Measurements from ENCODE around the gene SFSWAP.
"Not testable (repeated sequence)": the region's sequence is repeated elsewhere in the genome, so short reads cannot be mapped to it uniquely, and the experiment has no call there.

Gene SFSWAP

DNA sequence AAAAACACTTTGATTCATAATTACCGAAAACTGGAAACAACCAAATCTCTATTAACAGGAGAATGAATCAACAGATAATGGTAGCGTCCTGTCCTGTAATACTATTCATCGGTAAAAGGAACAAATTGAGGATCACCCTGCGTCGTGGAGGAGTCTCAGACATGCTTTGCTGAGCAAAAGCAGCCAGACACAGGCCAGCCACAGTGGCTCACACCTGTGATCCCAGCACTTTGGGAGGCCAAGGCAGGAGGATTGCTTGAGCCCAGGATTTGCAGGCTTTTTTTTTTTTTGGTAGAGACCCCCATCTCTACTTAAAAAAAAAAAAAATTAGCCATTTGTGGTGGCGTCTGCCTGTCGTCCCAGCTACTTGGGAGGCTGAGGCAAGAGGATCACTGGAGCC is 83.2 kb downstream of the SFSWAP start:
- no peak for DNase-seq

DNA sequence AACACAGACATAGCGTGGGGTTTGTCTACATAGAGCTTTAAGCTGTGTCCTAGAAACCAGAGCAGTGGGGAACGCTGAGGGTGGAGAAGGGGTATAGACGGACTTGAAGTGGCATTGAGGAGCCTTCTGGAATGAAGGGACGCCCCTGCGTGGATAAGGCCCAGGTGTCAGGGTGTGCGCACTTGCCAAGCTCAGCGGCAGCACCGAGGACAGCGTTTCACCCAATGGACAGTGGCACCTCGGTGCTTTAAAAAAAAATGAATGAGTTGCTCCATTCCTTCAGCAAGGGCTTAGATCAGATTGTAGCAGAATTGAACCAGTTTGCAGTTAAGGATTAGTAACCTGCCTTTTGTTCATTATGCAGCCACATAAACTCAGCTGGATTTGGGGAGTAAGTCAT is 83.7 kb downstream of the SFSWAP start:
- DNase-seq: no peak

GRCh38 chr12:131795064-131795463 is 84.2 kb downstream of the SFSWAP start:
- DNase-seq: no peak

- DNase-seq: no peak
Observed at GRCh38 chr12:131795690-131796410, 85.0 kb downstream of the SFSWAP start.

DNA sequence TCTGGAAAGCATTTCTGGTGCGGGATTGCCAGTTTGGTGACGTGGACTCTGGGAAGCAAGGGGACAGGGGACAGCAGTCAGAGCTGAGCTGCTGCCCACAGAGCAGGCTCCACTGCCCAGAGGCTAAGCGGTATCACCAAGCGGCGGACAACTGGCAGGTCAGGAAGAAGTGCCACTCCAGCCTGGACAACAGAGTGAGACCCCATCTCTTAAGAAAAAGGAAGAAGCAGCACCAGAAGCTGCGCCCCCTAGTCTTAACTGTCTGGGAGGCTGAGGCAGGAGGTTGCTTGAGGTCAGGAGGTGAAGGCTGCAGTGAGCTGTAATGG is 85.5 kb downstream of the SFSWAP start:
- DNase-seq: no peak

DNA sequence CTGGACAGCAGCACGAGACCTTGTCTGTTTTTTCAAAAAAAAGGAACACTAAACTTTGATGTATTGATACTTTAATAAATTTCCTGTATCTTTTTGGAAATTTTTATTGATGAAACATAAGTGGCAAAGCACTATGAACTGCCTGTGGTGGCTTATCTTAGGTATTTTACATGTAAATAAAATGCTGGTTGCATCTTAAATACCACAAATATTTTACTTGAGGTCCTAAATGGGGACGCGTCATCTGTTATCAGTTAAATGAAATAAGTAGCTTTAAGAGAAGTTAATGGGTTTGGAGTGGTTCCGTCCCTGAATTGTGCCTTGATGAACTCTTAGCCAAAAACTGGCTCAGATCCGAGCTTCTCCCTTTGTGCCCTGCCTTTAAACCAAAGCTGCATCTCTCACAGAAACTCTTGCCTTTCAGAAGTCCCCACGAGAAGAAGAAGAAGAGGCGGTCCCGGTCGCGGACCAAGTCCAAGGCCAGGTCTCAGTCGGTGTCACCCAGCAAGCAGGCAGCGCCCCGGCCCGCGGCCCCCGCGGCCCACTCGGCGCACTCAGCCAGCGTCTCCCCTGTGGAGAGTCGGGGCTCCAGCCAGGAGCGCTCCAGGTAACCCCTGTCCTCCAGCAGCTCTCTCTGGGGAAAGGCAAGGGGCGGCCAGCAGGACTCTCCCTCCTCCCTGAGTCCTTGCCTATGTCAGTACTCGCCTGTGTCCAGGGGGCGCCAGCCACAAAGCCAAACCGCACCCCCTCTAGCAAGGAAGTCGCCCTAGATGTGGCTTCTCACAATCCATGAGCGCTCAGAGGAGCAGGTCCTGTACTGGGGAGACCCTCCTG is 86.1 kb downstream of the SFSWAP start:
- no peak for DNase-seq

DNA sequence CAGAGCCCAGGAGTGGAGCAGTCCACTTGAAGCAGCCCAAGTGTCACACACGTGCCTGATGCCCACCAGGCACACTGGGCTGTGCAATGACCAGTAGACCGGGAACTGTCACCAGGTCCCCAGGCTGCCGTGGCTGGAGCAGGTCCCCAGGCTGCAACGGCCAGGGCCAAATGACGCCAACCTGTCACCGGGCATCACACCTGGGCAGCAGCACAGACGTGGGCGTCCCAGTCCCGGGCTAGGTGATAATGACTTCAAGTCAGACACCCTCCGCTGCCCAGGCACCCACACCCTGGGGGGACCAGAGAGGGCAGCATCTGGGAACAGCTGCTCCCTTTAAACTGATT is 86.7 kb downstream of the SFSWAP start:
- DNase-seq: no peak

GRCh38 chr12:131799195-131799594 is 88.3 kb downstream of the SFSWAP start:
- no peak for DNase-seq

DNA sequence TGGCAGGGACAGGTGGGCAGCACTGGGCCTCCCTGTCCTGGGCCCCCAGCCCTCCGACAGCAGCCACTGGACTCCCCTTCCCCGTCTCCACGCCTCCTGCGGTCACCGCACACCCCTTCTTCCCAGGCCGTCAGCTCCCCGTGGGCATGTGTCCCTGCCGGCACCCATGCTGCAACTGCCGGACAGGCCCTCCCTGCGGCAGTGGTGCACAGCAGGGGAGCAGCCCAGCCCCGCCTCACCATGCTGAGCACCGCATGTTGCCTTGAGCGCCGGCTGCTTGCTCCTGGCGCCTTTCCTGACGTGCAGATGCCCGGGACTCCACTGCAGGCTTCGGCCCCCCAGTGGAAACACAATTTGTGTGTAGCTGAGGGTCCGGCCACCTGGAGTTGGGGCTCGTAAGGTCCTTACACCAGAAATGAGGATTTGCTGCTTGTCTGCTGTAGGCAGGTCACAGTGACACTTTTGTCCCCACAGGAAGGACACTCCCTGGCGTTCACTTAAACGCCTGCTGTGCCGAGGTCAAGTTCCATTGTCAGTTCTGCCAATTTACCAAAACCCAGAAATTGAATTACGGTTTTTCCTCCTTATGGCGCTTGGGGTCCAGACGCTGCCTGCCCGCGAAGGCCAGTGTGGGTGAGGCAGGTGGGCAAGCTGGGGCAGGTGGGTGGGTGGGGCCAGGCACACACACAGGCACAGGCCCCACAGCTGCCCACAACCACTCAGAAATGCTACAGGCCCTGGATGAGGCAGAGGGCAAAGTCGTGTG is 89.1 kb downstream of the SFSWAP start:
- no peak for DNase-seq

- DNase-seq: no peak
Observed at GRCh38 chr12:131800594-131801135, 89.8 kb downstream of the SFSWAP start.

- no peak for DNase-seq
Observed at GRCh38 chr12:131801254-131801866, 90.5 kb downstream of the SFSWAP start.

GRCh38 chr12:131803961-131804521 is 93.2 kb downstream of the SFSWAP start:
- peak; percentile 27 for DNase-seq

DNA sequence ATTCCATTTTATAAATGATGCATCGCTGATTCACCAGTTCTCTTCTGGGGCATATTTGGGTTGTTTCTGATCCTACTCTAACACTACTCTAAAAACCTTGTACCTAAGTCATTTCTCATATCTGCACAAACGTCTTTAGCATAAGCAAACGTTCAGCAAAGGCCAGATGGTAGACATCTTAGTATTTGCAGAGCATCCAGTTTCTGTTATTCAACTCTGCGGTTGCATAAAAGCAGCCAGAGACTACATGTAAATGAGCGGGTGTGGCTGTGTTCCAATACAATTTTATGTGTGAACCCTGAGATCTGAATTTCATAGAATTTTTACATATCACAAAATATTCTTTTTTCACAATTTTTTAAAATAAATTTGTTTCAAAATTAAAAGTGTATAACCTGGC is 94.5 kb downstream of the SFSWAP start:
- no peak for DNase-seq

DNA sequence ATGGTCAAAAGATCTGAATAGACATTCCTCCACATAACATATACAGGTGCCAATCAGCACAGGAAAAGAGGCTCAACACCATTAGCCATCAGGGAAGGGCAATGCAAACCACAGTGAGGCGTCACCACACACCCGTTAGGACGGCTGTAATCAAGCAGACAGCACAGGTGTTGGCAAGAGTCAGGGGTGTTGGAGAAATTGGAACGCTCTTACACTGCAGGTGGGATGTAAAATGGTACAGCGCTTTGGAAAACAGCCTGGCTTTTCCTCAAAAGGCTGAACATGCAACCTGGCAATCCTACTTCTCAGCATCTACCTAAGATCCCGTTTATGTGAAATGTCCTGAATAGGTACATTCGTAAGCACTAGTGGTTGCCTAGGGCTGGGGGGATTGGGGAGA is 95.8 kb downstream of the SFSWAP start:
- no peak for DNase-seq

- DNase-seq: no peak
Observed at GRCh38 chr12:131808744-131809371, 98.0 kb downstream of the SFSWAP start.

DNA sequence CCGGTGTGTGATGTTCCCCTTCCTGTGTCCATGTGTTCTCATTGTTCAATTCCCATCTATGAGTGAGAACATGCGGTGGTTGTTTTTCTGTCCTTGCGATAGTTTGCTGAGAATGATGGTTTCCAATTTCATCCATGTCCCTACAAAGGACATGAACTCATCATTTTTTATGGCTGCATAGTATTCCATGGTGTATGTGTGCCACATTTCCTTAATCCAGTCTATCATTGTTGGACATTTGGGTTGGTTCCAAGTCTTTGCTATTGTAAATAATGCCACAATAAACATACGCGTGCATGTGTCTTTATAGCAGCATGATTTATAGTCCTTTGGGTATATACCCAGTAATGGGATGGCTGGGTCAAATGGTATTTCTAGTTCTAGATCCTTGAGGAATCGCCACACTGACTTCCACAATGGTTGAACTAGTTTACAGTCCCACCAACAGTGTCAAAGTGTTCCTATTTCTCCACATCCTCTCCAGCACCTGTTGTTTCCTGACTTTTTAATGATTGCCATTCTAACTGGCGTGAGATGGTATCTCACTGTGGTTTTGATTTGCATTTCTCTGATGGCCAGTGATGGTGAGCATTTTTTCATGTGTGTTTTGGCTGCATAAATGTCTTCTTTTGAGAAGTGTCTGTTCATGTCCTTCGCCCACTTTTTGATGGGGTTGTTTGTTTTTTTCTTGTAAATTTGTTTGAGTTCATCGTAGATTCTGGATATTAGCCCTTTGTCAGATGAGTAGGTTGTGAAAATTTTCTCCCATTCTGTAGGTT is 98.8 kb downstream of the SFSWAP start:
- DNase-seq: not testable (repeated sequence)

DNA sequence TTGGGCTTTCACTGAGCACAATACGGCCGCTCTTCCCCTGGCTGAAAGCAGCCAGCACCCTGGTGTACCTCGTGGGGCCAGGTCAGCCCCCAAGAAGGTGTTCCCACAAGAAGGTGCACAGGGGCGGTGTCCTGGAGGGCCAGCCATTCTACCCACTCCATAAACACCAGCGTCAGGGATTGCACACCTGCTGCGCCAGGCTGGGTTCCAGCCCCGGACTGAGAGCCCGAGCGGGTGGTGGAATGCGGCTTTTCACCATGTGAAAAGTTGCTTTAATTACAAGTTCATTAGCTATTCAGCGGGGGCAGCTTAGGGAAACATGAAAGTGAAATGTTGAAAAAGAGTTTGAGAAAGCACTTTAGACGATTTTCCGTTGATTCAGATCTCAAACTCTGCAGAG is 99.8 kb downstream of the SFSWAP start:
- no peak for DNase-seq

DNA sequence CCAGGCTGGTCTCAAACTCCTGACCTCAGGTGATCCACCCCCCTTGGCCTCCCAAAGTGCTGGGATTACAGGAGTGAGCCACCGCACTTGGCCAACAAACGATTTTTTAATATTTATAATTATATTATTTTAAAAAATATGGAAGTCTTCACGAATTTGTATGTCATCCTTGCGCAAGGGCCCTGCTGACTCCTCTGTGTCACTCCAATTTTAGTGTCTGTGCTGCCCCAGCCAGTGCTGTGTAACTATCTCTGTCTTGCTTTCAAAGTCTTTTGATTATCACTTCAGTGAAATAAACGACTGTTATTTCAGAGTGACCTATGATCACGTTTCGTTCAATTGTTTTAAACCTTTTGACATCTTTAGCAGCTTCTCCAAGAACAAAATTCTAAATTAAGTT is 104.2 kb downstream of the SFSWAP start:
- DNase-seq: no peak

- no peak for DNase-seq
Observed at GRCh38 chr12:131816495-131816894, 105.6 kb downstream of the SFSWAP start.

- no peak for DNase-seq
Observed at GRCh38 chr12:131817241-131817640, 106.4 kb downstream of the SFSWAP start.

DNA sequence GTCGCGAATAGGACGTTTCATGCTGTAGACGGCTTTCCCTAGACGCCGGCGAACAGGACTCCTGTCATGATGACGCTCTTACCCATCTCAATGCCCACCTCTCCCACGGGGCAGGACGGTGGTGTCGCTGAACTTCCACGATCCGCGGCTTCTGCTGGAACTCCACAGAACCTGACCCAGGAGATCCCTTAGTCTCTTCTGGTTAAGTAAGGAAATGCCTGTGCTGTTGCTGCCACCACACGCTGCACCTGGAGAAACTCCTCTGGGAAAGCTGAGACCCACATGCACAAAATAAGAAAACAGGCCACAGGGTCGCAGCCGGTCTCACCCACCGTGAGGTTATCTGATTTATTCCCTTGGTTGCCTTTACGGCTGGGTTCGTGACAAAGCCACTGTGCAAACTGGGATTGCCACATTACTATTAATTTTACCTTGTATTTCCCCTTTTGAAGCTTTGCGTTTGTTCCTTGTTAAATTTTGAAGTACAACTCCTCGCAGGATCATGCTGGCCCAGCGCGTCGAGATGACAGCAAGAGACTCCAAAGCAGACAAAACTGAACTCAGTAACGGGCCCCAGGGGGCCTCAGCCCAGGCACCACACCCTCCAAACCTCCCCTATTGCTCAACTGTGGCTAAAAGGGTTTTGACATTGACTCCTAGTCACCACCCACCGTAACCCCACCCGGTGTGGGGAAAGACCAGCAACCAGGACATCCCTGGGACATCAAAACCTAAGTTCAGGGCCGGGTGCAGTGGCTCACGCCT is 108.1 kb downstream of the SFSWAP start:
- DNase-seq: no peak
